ENCODE results near the gene CCSAP.

- TF ChIP-seq GABPA (IDR thresholded peaks at IDR 0.05; ENCODE audit: low read depth), result no peak
- TF ChIP-seq, protein P1, sequence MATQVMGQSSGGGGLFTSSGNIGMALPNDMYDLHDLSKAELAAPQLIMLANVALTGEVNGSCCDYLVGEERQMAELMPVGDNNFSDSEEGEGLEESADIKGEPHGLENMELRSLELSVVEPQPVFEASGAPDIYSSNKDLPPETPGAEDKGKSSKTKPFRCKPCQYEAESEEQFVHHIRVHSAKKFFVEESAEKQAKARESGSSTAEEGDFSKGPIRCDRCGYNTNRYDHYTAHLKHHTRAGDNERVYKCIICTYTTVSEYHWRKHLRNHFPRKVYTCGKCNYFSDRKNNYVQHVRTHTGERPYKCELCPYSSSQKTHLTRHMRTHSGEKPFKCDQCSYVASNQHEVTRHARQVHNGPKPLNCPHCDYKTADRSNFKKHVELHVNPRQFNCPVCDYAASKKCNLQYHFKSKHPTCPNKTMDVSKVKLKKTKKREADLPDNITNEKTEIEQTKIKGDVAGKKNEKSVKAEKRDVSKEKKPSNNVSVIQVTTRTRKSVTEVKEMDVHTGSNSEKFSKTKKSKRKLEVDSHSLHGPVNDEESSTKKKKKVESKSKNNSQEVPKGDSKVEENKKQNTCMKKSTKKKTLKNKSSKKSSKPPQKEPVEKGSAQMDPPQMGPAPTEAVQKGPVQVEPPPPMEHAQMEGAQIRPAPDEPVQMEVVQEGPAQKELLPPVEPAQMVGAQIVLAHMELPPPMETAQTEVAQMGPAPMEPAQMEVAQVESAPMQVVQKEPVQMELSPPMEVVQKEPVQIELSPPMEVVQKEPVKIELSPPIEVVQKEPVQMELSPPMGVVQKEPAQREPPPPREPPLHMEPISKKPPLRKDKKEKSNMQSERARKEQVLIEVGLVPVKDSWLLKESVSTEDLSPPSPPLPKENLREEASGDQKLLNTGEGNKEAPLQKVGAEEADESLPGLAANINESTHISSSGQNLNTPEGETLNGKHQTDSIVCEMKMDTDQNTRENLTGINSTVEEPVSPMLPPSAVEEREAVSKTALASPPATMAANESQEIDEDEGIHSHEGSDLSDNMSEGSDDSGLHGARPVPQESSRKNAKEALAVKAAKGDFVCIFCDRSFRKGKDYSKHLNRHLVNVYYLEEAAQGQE (IDR thresholded peaks at IDR 0.05; ENCODE audit: insufficient replicate concordance, low read depth), result no peak
- TF ChIP-seq POLR2AphosphoS5 (IDR thresholded peaks at IDR 0.05; ENCODE audit: low read depth), result no peak
These were observed 37.5 kb downstream of the CCSAP start for GRCh38 chr1:229305392-229305791.

Data from HL-60 (cell line).